SK-N-SH (cell line): ENCODE measurements around the gene ZNF346. TPM values are rescaled to one million over a fixed set of nuclear protein-coding genes. Genes with fewer than 3 reads are reported as not detected.

Experiments used
- CTCF ChIA-PET: fragments of 300-600, 350-600 bp; formaldehyde crosslinking; extraction: SDS; loops from one replicate; lab custom pipeline; 2021; lab: Yijun Ruan, JAX
- POLR2A ChIA-PET: fragments of 350-600 bp; sonication (Branson Sonifier 250); formaldehyde crosslinking; extraction: SDS; loops from one replicate; lab custom pipeline; 2020; ENCODE audit warnings: antibody characterized with exemption, inconsistent platforms; lab: Yijun Ruan, JAX
- DNase-seq: peaks from one replicate; pipeline ENCODE4 v3.0.0; 2012
- H2AFZ ChIP-seq: fragments of 200-600 bp; sonication (generic); 2 replicates; pipeline ENCODE4 v1.8.1; 2016; ENCODE audit warnings: antibody characterized with exemption, mild to moderate bottlenecking, low read depth
- H3F3A ChIP-seq: fragments of 200-600 bp; sonication (generic); replicated peaks from 2 replicates; pipeline ENCODE3; 2016; ENCODE audit warnings: antibody characterized with exemption, mild to moderate bottlenecking; ENCODE audit not compliant: insufficient read depth
- H3K27ac ChIP-seq, 2 experiments: fragments of 200-500 bp in 1 of 2; fragments of 200-600 bp in 1 of 2; sonication (Bioruptor generic) in 1 of 2; sonication (generic), shearing (Covaris generic) in 1 of 2; 2 replicates each; pipeline versions ENCODE4 v1.5.1 to v1.6.1; 2014 to 2016; ENCODE audit warnings: low read depth in 2 of 2, inconsistent platforms in 1 of 2, low read length in 1 of 2, mild to moderate bottlenecking in 1 of 2, mixed read lengths in 1 of 2
- H3K27me3 ChIP-seq: fragments of 200-600 bp; sonication (generic), shearing (Covaris generic); 2 replicates; pipeline ENCODE4 v1.6.1; 2016; ENCODE audit warnings: mixed run types; ENCODE audit not compliant: insufficient read depth
- H3K36me3 ChIP-seq, 2 experiments: fragments of 200-500 bp in 1 of 2; fragments of 200-600 bp in 1 of 2; sonication (Bioruptor generic) in 1 of 2; sonication (generic) in 1 of 2; replicated peaks in 1 of 2; 2 replicates each; pipeline versions ENCODE3 to v1.5.1; 2014 to 2016; ENCODE audit warnings: low read length in 1 of 2, mild to moderate bottlenecking in 1 of 2; ENCODE audit not compliant: insufficient read depth in 2 of 2, control insufficient read depth in 1 of 2
- H3K4me1 ChIP-seq, 2 experiments: fragments of 200-500 bp in 1 of 2; fragments of 200-600 bp in 1 of 2; sonication (Bioruptor generic) in 1 of 2; sonication (generic), shearing (Covaris generic) in 1 of 2; 2 replicates each; pipeline versions ENCODE4 v1.5.1 to v1.6.1; 2014 to 2016; ENCODE audit warnings: low read depth in 1 of 2, low read length in 1 of 2, mixed run types in 1 of 2; ENCODE audit not compliant: insufficient read depth in 2 of 2, control insufficient read depth in 1 of 2
- H3K4me2 ChIP-seq: fragments of 200-600 bp; sonication (generic), shearing (Covaris generic); 2 replicates; pipeline ENCODE4 v1.6.1; 2017; ENCODE audit warnings: mixed run types
- H3K4me3 ChIP-seq, 2 experiments: fragments of 200-500 bp in 1 of 2; fragments of 200-600 bp in 1 of 2; sonication (Bioruptor generic) in 1 of 2; sonication (generic), shearing (Covaris generic) in 1 of 2; 2 replicates each; pipeline versions ENCODE4 v1.5.1 to v1.8.1; 2014 to 2016; ENCODE audit warnings: low read depth in 2 of 2, inconsistent platforms in 1 of 2, low read length in 1 of 2, mild to moderate bottlenecking in 1 of 2, mixed read lengths in 1 of 2, moderate library complexity in 1 of 2
- H3K79me2 ChIP-seq: fragments of 200-600 bp; sonication (generic); 2 replicates; pipeline ENCODE4 v1.8.1; 2017; ENCODE audit warnings: mild to moderate bottlenecking; ENCODE audit not compliant: insufficient read depth
- H3K9ac ChIP-seq: fragments of 200-600 bp; sonication (generic); 2 replicates; pipeline ENCODE4 v1.6.1; 2017; ENCODE audit warnings: mixed run types
- H3K9me2 ChIP-seq: fragments of 200-600 bp; sonication (generic); 2 replicates; pipeline ENCODE4 v1.6.1; 2017; ENCODE audit warnings: mixed run types
- H3K9me3 ChIP-seq: fragments of 200-600 bp; sonication (generic); 2 replicates; pipeline ENCODE4 v1.6.1; 2017; ENCODE audit warnings: mixed run types, mild to moderate bottlenecking, moderate library complexity
- H4K20me1 ChIP-seq: fragments of 200-600 bp; sonication (generic); 2 replicates; pipeline ENCODE4 v1.6.1; 2017; ENCODE audit warnings: mild to moderate bottlenecking, mixed run types; ENCODE audit not compliant: insufficient read depth
- CTCF ChIP-seq: fragments of 200-600 bp; sonication (generic); IDR thresholded peaks from 2 replicates; pipeline ENCODE4 v1.6.1; 2017; ENCODE audit warnings: antibody characterized with exemption, mild to moderate bottlenecking, moderate library complexity
- FOSL2 ChIP-seq: IDR thresholded peaks from 2 replicates; pipeline ENCODE4 v1.4.0; 2012; ENCODE audit warnings: low read depth, mild to moderate bottlenecking, moderate library complexity, borderline replicate concordance
- FOXJ3 ChIP-seq: sonication (generic); formaldehyde crosslinking; IDR thresholded peaks from 2 replicates; pipeline ENCODE4 v1.5.1; 2020; ENCODE audit warnings: mild to moderate bottlenecking, missing genetic modification reagents
- FOXM1 ChIP-seq: IDR thresholded peaks from 2 replicates; pipeline ENCODE4 v1.4.0; 2012; ENCODE audit warnings: low read depth, mild to moderate bottlenecking
- GATA2 ChIP-seq: sonication (generic); formaldehyde crosslinking; IDR thresholded peaks from 2 replicates; pipeline ENCODE4 v1.5.0; 2020; ENCODE audit warnings: mild to moderate bottlenecking, missing genetic modification reagents
- IRF3 ChIP-seq: fragments of 150-350 bp; IDR thresholded peaks from 2 replicates; pipeline ENCODE4 v1.6.1; 2016; ENCODE audit warnings: mild to moderate bottlenecking, low read depth, low read length
- JUND ChIP-seq: IDR thresholded peaks from 2 replicates; pipeline ENCODE4 v1.4.0; 2012
- MAX ChIP-seq: IDR thresholded peaks from 2 replicates; pipeline ENCODE4 v1.4.0; 2012; ENCODE audit warnings: low read depth
- MEF2A ChIP-seq: IDR thresholded peaks from 2 replicates; pipeline ENCODE4 v1.4.0; 2012; ENCODE audit warnings: low read depth, borderline replicate concordance
- POLR2AphosphoS5 ChIP-seq: IDR thresholded peaks from 2 replicates; pipeline ENCODE4 v1.6.1; 2012; ENCODE audit warnings: low read depth, low read length
- RAD21 ChIP-seq: IDR thresholded peaks from 2 replicates; pipeline ENCODE4 v1.6.1; 2012; ENCODE audit warnings: mild to moderate bottlenecking, low read length
- RCOR1 ChIP-seq: fragments of 150-350 bp; IDR thresholded peaks from 2 replicates; pipeline ENCODE4 v1.6.1; 2017; ENCODE audit warnings: antibody characterized with exemption, low read length
- RFX5 ChIP-seq: IDR thresholded peaks from 2 replicates; pipeline ENCODE4 v1.6.1; 2012; ENCODE audit warnings: mild to moderate bottlenecking, improper control_type of control experiment, low read length
- SMC3 ChIP-seq: IDR thresholded peaks from 2 replicates; pipeline ENCODE4 v1.6.1; 2012; ENCODE audit warnings: low read depth, low read length, improper control_type of control experiment
- USF1 ChIP-seq: IDR thresholded peaks from 2 replicates; pipeline ENCODE4 v1.4.0; 2012; ENCODE audit warnings: low read depth, borderline replicate concordance
- YY1 ChIP-seq: IDR thresholded peaks from 2 replicates; pipeline ENCODE4 v1.4.0; 2012; ENCODE audit warnings: low read depth, mild to moderate bottlenecking
- ZBTB33 ChIP-seq: IDR thresholded peaks from 2 replicates; pipeline ENCODE4 v1.4.0; 2012; ENCODE audit warnings: low read depth, borderline replicate concordance
- WGBS: methylation state at CpG from one replicate; pipeline ENCODE4 v1.1.6; 2017; ENCODE audit warnings: low lambda C conversion rate; 5-methylcytosine and 5-hydroxymethylcytosine counted together
- polyA plus RNA-seq, 3 experiments: library from polyadenylated mRNA; depleted of rRNA; stranded (reverse); fragments of >200 nt; gene quantifications; 2 replicates each; pipeline ENCODE4 v1.2.3, GENCODE V29; 2012

Gene ZNF346
- polyA plus RNA-seq, 1 of the 3 experiments (the other 2 are of a cell fraction) = 15.1 TPM

GRCh38 chr5:177043114-177043513 lies 20.6 kb downstream of the ZNF346 start:
- Histone ChIP-seq H3K4me2 (no peak overlapping the region), H3K9ac (no peak overlapping the region), H3K4me3 (no peak overlapping the region), H3K79me2 (0 out of 2 replicates have a peak, but pooled peaks cover 19% of the 10 kb centered on the region), H3K9me3 (no peaks in the 10 kb centered on the region), H3K27ac (no peak overlapping the region), H3K4me1 (no peaks in the 10 kb centered on the region), H3K36me3 (peaks cover 29 to 35% of the 10 kb centered on the region in 2 experiments)
- POLR2A ChIA-PET = no interaction called here
- TF ChIP-seq CTCF (no peak), SMC3 (no peak), RCOR1 (no peak), FOXM1 (no peak), MEF2A (no peak), POLR2AphosphoS5 (no peak), RFX5 (no peak), FOXJ3 (CRISPR knock-in tag) (no peak), GATA2 (CRISPR knock-in tag) (no peak), YY1 (no peak), JUND (no peak), FOSL2 (no peak), RAD21 (no peak), IRF3 (no peak), USF1 (no peak), ZBTB33 (no peak), MAX (no peak)
- TF ChIP-seq, all 33 proteins: peak for 0
- Histone ChIP-seq H4K20me1 (no peaks in the 10 kb centered on the region), H3K27me3 (no peaks in the 10 kb centered on the region), H3K9me2 (no peaks in the 10 kb centered on the region), H2AFZ (no peak overlapping the region), H3F3A (peaks cover 5% of the 10 kb centered on the region)
- CTCF ChIA-PET = no interaction called here
- WGBS = 98% methylated on average over 6 of the region's 6 CpGs
- DNase-seq = no peak
